ENCODE measurements around the gene HOXD1. TPM values are rescaled to one million over a fixed set of nuclear protein-coding genes. Genes with fewer than 3 reads are reported as not detected.

Gene HOXD1
- total RNA-seq, 1 donor from 2014 or later: not detected

DNA sequence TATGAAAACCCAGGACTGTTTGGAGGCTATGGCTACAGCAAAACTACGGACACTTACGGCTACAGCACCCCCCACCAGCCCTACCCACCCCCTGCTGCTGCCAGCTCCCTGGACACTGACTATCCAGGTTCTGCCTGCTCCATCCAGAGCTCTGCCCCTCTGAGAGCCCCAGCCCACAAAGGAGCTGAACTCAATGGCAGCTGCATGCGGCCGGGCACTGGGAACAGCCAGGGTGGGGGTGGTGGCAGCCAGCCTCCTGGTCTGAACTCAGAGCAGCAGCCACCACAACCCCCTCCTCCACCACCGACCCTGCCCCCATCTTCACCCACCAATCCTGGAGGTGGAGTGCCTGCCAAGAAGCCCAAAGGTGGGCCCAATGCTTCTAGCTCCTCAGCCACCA is 19.3 kb upstream of the HOXD1 start:
- intact Hi-C loops (cut with micrococcal nuclease): loop anchor here (10.0 kb wide), 1 partner anchor 1834 kb away; the partner anchor contains the start of gene SP9
- Mint-ChIP-seq H3K27me3 (peaks cover 60% of the 10 kb centered on the region), H3K9me3 (peaks cover under 1% of the 10 kb centered on the region), H3K4me3 (no peak overlapping the region), H3K36me3 (ENCODE audit: low read depth) (no peaks in the 10 kb centered on the region), H3K27ac (no peak overlapping the region), H3K4me1 (peaks cover 4% of the 10 kb centered on the region)
- DNase-seq (no peak), ATAC-seq (ENCODE audit: low read depth) (no peak)
- TF ChIP-seq, protein P1, sequence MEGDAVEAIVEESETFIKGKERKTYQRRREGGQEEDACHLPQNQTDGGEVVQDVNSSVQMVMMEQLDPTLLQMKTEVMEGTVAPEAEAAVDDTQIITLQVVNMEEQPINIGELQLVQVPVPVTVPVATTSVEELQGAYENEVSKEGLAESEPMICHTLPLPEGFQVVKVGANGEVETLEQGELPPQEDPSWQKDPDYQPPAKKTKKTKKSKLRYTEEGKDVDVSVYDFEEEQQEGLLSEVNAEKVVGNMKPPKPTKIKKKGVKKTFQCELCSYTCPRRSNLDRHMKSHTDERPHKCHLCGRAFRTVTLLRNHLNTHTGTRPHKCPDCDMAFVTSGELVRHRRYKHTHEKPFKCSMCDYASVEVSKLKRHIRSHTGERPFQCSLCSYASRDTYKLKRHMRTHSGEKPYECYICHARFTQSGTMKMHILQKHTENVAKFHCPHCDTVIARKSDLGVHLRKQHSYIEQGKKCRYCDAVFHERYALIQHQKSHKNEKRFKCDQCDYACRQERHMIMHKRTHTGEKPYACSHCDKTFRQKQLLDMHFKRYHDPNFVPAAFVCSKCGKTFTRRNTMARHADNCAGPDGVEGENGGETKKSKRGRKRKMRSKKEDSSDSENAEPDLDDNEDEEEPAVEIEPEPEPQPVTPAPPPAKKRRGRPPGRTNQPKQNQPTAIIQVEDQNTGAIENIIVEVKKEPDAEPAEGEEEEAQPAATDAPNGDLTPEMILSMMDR (IDR thresholded peaks at IDR 0.05): no peak
- ChIA-PET CTCF (no interaction called here), POLR2A (no interaction called here)

DNA sequence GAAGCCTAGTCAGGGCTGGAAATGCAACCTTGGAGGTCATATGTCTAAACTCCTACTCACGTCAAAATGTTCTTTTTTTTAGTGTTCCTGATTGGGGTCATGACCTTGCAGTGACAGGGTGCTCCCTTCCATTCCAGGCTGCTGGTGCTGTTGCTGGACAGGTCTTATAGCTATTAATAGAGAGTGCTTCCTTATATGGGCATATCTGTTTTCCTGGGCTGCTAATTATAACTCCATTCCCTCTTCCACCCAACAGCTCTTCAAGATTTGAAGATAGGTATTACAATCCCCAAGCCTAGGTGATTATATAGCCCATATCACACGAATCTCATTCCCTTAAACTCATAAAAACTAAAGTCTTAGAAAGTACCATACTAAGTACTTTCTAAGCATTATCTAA is 18.8 kb upstream of the HOXD1 start:
- Mint-ChIP-seq H3K4me1 (peaks cover 4% of the 10 kb centered on the region), H3K4me3 (no peak overlapping the region), H3K27ac (no peak overlapping the region), H3K27me3 (peaks cover 60% of the 10 kb centered on the region), H3K9me3 (no peaks in the 10 kb centered on the region), H3K36me3 (ENCODE audit: low read depth) (no peaks in the 10 kb centered on the region)
- POLR2A ChIA-PET: no interaction called here
- intact Hi-C loops (cut with micrococcal nuclease): loop anchor here (10.0 kb wide), 1 partner anchor 1835 kb away; the partner anchor contains the start of gene SP9
- ATAC-seq (ENCODE audit: low read depth): no peak
- CTCF ChIA-PET: no interaction called here
- TF ChIP-seq, protein P1 (IDR thresholded peaks at IDR 0.05): no peak
- no peak for DNase-seq

DNA sequence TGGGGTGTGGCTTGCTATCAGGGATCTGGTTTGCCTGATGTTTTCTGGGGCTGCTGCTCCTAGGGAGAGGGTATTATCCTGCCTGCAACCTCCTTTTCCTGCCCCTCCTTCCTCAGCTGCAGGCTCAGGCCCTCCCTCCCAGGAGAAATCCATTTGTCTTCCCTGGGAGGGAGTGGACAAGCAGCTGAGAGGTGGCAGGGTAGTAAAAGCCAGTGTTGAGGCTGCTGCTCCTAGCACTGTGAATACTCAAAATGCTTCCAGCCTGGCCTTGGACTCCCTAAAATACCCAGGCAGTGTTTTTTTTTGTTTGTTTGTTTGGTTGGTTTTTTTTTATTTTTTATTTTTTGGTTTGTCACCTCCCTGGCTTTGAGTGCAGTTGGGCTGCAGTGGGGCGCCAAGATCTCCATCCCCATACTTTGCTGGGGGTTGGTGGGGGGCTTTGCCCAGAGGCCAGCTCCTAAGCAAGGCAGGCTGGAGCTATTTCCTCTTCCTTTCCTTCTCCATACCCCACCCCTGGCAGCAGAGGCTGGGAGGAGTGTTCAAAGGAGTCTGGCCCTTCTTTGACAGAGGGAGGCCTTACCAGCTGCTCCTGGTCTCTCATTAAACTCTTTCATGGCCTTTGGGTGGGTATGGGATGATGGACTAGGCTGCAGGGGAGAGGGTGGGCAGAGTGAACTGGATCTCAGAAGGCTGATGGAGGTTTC is 17.7 kb upstream of the HOXD1 start:
- DNase-seq (no peak), ATAC-seq (ENCODE audit: low read depth) (no peak)
- intact Hi-C loops (cut with micrococcal nuclease): no loop called here
- POLR2A ChIA-PET: no interaction called here
- peaks cover 64% of the 10 kb centered on the region for H3K27me3 Mint-ChIP-seq
- TF ChIP-seq, protein P1 (IDR thresholded peaks at IDR 0.05): no peak
- H3K4me1 Mint-ChIP-seq: peaks cover 4% of the 10 kb centered on the region
- H3K9me3 Mint-ChIP-seq: no peaks in the 10 kb centered on the region
- H3K36me3 Mint-ChIP-seq (ENCODE audit: low read depth): no peaks in the 10 kb centered on the region
- CTCF ChIA-PET: no interaction called here
- H3K27ac Mint-ChIP-seq: no peak overlapping the region
- no peak overlapping the region for H3K4me3 Mint-ChIP-seq

DNA sequence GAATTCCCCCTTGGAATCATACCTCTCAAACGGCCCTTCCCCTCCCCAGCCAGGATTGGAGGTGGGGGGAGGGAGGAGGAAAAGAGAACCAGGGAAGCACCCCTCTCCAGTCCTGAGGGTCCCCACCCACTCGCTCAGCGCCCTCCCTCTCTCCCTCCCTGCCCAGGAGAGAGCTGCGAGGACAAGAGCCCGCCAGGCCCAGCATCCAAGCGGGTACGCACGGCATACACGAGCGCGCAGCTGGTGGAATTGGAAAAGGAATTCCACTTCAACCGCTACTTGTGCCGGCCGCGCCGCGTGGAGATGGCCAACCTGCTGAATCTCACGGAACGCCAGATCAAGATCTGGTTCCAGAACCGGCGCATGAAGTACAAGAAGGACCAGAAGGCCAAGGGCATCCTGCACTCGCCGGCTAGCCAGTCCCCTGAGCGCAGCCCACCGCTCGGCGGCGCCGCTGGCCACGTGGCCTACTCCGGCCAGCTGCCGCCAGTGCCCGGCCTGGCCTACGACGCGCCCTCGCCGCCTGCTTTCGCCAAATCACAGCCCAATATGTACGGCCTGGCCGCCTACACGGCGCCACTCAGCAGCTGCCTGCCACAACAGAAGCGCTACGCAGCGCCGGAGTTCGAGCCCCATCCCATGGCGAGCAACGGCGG is 17.0 kb upstream of the HOXD1 start:
- intact Hi-C loops (cut with micrococcal nuclease): no loop called here

More for the DNA sequence above, 17.0 kb upstream of the HOXD1 start:
- DNase-seq (no peak), ATAC-seq (ENCODE audit: low read depth) (no peak)
- TF ChIP-seq, protein P1 (IDR thresholded peaks at IDR 0.05): no peak
- peaks cover 4% of the 10 kb centered on the region for H3K4me1 Mint-ChIP-seq
- no peaks in the 10 kb centered on the region for H3K36me3 Mint-ChIP-seq (ENCODE audit: low read depth)
- H3K27me3 Mint-ChIP-seq: peaks cover 66% of the 10 kb centered on the region
- no peak overlapping the region for H3K27ac Mint-ChIP-seq
- ChIA-PET POLR2A (no interaction called here), CTCF (no interaction called here)
- no peak overlapping the region for H3K4me3 Mint-ChIP-seq
- no peaks in the 10 kb centered on the region for H3K9me3 Mint-ChIP-seq
